ENCODE measurements around the gene MEX3B.
"Not testable (repeated sequence)": the region's sequence is repeated elsewhere in the genome, so short reads cannot be mapped to it uniquely, and the experiment has no call there.

MEX3B gene

DNA sequence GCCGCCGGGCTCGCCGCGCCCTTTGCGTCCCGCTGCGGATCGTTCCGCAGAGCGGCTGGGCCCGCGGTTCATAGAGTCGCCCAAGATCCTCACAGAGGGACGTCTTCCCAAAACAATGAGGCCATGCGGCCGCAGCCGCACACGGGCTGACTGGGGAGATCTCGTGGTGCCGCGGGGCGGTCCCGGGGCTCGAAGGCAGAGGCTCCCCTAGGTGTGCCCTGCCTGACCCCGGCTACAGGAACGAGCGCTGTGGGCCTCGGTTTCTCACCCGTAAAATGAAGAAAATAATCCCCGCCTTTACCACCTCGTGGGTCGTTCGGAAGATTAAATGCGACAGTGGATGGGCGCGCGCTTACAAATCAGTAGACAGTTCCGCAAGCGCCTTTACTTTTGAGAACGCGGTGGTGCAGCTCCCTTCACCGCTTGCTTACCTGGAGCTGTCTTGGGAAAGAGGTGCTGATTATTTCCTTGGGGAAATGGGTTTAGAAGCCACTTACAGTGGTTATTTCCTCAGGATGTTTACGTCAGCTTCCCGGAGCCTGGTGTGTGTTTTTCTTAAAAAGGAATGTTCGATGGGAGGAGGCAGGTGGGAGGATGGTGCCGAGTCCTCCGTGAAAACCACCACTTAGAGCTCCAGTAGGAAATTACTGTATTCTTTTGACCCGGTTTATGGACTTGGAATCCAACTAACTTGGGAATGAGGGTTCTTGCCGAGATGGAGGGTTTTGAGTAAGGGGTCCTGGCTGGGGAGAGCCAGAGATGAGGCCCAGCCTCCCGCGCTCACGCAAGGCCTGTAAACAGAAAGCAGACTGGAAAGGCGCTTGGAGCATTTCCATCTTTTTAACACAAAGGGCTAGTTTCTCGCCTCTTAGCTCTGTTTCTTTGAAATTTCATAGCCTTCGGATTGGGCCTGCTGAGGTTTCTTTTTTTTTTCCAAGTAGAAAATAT is 1.9 kb upstream of the MEX3B start:
- peak; percentile 9 for DNase-seq

DNA sequence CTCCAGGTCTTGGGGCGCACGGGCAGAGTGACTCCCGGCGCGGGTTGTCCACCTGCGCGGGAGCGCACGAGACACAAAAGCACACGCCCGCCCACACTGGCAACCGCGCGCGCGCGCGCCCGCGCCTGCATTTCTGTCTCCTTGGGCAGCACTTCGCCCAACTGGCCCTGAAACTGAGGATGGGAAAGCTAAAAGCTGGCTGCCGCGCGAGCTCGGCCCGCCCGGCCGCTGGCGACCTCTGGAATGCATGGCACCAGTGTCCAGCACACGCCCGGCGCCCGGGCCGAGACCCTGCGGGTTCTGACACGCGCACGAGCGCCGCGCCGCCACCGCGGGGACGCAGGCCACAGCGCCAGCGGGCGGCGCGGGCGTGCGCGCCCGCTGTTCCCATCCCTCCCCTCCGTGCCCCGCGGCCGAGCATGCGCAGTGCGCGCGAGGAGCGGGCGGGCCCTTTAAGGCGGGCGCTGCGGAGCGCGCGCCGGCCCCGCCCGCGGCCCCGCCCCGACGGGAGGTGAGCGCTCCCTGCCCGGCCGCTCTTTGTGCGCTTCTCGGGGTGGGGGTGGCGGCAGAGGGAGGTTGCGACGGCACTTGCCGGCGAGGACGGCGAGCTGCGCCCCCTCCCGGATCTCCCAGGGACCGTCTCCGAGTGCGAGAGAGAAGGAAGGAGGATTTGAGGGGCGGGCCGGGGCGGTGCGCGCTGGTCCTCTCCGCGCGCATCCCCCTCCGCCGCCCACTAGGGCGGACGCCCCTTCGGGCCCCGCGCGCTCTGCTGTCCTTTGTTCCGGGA is 1.0 kb upstream of the MEX3B start:
- peak; percentile 85 for DNase-seq

DNA sequence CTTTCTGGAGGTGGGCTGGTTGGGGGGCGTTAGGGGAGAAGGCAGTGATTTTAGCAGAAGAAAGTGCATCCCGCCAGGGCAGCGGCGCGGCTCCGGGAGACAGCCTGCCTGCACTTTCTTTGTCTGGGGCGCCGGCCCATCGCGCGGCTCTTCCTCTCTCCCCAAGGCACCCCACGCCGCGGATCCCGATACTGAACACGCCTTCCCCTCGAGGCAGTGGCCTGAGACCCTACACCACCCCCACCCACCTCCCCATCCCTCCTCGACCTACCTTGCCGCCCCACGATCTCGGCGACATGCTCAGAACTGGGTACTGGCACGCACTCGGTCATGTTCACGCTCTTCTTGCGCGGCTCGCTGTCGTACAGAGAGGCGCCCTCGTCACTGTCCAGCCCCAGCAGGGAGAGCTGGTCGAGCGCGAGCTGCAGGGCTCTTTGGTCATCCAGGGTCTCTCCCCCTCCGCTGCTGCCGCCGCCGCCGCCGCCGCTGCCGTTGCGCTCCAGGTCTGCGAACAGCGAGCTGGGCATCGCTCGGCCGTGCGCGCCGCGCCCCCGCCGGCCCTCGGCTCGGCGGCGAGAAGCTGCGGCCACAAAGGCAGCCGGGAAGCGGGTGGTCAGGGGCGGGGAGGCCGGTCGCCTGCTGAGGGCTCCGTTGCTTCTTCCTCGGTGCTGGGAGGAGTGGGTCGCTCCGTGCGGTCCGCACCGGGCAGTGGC is 483 bp downstream of the MEX3B start:
- DNase-seq: peak; percentile 5

DNA sequence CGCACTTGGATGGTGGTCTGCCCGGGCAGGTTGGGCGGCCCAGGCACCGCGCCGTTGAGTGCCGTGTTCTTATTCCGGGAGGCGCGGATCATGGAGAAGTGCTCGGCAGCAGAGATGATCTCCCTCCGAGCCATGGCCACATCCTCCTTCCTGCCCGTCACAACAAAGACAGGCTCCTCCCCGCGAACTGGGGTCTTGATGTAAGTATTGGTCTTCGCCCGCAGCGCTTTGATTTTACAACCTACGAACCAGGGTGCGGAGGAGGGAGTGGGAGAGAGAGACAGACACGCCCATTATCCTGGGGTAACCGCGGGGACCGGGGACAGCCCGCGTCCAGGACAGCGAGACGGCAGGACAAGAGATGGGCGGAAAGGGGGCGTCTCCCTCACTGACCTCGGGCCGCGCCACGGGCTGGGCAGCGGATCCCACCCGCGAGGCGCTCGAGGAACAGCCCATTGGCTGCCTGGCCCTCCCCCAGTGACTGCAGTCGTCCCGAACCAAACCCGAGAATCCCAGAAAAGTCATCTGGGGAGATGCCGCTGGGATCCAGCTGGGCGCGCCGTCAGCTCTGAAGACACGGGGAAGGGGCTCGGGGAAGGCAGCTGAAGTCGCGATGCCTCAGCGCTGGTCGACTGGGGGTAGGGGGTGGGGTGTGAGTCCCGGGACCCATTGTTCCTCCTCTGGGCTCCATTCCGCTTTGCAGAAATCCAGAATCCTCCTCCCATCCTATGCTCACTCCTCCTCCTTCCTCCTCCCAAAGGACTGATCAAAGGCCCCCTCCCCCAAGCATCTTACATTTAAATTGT is 1.2 kb downstream of the MEX3B start:
- DNase-seq: peak; percentile 29

DNA sequence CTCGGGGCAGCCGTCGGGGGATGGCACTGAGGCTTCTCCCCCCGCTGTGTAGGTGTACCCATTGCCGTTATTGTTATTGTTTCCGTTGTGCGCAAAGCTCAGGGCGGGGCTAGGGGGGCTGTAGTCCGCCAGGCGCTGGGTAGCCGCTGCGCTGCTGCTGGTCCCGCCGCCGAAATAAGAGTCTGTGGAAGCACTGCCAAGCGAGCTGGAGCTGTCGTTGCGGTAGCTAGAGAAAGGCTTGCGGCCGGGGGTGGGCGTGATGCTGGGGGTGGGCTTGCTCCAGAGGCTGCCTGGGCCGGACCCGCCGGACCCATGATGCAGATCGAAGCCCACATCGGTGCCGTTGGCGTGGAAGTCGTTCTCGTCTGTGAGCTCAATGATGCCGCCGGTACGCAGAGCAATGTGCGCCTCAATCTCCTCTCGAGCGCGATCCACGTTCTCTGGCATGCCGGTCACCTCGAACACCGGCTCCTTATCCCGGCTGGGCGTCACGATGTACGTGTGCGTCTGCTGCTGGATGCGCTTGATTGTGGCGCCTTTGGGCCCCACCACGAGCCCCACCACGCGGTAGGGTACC is 1.9 kb downstream of the MEX3B start:
- DNase-seq: no peak

DNA sequence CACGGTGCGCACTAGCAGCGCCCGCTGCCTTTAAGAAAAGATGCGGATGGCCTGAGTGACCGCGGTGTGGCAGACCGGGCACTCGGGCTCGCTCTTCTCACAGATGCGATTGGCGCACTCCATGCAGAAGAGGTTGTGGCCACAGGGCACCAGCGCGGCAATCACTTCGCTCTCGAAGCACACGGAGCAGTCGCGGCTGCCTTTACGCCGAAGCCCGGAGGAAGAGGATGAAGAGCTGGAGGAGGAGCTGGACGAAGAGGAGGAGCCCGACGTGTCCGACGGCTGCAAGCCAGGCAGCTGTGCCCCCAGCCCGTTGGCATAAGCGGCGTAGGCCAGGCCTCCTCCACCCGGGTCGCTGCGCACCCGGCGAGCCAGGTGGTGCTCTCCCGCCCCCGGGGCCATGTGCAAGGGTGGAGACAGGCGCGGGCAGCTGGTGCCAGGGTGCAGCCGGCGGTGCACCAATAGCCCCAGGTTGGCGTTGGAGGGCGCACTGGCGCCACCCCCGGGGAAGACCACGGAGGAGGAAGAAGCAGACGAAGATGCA is 2.6 kb downstream of the MEX3B start:
- DNase-seq: no peak

DNA sequence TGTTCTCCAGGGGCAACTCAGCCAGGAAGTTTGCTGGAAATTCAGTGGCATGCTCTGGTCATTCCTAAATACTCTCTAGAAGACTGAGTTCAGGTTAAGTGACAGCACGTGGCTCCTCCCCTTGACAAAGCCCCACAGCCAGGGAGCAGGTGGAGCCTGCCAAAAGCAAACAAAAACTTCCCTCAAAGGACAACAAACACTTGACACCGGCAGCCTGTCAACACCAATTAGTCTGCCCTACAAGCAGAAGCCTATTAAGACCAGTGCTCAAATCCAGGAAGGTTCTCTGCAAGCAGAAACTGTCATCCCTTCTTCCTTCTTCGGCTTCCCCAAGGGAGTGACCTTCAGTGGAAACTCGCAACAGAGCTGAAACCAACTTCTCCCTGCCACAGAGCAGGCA is 5.0 kb downstream of the MEX3B start:
- DNase-seq: no peak

DNA sequence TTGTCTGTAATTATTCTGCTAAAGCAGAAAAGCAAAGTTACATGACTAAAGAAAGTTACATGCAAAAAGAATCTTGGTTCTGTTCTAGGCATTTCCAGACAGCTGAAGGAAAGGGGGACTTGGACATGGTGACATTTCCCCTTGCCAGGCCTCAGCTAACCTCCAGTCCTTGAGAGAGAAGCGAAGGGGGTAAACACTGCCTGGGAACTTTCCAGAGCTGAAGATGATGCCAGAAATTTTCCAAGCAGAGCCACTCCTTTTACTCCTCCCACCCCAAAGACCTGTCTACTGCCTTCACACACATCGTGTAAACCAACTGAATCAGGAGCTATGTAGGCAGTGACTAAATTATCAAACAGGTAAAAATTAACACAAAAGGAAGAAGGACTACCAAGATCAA is 5.4 kb downstream of the MEX3B start:
- no peak for DNase-seq

DNA sequence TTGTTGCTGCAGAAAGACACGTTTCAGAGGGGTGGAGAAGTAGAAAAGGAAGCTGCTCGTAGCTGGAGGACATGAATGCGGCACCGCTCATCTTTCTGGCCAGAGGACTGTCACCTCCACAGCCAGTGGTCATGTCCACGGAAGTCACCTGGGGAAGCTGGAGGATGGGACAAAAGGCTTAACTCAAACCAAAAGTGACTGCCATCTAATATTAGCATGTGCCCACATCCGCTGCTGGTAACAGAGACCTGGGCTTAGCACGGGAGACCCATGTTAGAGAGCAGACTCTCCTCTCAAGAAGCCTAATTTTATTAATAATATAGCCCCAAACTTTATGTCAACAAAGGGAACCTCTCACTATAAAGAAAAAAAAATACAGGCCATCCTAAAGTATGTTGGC is 5.9 kb downstream of the MEX3B start:
- DNase-seq: no peak

DNA sequence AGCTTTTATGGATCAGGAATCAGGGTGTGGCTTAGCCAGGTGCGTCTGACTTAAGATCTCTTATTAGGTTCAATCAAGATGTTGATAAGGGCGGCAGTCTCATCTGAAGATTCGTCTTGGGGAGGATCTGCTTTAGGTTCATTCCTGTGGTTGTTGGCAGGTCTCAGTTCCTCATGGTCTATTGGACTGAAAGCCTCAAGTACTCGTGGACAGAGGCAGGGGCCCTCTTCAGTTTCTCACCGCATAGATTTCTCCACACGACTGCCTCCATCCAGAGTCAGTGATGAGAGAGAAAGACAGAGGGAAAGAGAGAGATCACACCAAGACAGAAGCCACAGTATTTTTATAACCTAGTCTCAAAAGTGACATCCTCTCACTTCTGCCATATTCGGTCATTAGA is 9.4 kb downstream of the MEX3B start:
- DNase-seq: no peak

DNA sequence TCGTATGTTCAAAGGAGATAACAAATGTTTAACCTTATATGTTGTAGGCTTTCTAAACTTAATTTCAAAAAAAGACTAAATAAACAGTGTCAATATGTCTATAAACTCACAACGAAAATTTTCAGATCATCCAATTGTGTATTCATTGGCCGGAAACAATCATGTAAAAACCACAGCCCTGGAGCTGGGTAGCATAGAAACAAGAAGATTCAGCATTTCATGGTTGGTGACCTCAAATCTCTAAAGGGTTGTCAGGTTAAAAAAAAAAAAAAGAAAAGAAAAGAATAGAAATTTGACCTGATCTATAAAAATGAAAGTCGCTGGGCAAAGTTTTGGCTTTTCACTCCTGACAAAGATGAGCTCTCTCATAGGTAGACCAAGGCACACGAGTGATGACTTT is 13.9 kb downstream of the MEX3B start:
- no peak for DNase-seq

DNA sequence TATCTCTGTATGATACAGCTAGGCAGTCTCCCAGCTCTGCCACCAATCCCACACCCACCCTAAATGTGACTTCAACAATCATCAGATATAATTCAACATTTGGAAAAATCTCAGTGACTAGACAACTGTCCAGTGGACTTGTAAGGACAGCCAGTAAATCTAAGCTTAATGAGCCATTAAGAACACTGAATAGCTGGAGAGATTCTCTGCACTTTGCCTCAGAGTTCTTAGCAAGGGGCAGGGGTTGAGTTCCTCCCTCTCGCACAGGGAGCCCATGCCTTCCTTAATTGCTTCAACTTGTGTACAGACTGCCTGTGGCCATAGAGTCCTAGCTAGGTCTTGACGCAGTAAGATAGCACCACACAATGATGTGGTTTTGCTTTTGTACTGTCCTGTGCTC is 15.6 kb downstream of the MEX3B start:
- DNase-seq: no peak

DNA sequence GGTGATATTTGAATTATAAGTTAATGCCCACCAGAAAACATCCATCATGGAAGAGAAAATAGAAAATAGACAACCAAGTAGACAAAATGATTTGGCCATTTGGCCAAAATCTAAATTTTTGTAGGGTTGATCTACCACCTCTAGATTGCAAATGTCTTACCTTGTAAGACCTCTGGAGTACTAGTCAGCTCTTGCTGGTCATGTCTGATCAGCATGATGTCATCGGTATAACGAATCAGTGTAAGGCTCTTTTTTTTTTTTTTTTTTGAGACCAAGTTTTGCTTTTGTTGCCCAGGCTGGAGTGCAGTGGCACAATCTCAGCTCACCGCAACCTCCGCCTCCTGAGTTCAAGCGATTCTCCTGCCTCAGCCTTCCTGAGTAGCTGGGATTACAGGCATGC is 17.7 kb downstream of the MEX3B start:
- DNase-seq: not testable (repeated sequence)

DNA sequence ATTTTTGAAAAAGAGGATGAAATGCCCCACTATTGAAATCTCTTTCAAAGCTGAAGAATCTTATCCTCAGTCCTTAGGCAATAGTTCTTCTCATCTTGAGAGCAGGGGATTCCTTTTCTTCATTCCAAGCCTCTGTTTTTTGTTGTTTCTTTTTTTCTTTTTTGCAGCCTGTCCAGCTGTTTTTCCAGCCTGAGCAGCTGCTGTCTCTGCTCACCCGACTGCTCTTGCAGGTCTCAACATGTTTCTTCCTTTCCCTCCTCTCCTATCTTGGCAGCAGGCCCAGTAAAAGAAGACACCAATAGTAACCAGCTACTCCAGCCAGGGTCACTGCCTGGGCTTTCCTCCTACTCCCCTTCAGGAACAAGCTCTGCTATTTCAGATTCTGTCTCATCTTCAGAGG is 23.8 kb downstream of the MEX3B start:
- no peak for DNase-seq

DNA sequence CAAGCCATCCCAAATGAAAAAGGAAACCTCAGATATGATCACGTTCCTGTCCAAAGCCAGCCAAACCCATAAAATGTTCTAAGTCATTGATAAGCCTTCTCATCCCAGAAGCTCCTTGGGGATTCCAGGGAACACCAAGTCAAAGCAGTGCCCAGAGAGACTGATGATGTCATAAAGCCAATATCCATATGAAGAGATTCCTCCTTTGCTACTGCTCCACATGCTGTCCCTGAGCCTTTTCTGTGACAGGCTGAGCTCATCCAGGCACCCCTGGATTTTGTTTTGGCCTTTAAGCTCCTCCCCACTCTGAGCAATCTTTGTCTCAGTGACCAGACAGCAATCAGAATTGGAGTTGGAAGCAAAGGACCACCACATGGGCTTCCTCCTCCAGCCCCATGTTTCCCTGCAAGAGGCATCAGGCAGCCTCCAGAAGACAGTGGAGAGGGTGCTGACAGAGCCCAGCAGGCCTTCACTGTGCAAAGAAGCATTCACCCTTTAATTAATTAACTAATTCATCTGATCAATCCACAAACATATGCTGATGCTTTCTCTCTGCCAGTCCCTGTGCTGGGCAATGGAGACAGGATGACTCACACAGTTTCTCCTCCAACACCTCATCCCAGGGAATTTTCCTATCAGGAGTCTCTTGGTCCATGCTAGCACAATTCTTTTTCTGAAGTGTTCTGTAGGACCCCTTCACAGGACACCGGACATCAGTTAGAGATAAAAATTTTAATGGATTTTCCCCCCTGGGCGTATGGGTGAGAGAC is 25.0 kb downstream of the MEX3B start:
- no peak for DNase-seq

DNA sequence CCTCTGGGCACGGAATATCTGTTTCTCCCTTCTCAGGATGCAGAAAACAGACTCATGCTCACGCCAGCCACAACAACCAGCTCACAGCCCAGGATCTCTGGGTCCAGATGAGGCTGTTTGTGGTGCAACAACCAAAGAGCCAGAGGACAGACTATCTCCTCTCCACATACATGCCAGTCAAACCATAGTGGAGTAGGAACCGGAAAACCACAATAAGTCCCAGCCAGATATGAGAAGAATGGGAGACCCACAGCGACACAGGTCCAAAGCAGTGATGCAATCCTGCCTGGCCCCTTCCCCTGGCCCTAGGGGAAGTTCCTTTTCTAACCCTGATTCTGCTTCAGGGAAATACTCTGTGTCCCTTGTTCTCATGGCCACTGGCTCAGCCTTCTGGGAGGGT is 27.6 kb downstream of the MEX3B start:
- no peak for DNase-seq

DNA sequence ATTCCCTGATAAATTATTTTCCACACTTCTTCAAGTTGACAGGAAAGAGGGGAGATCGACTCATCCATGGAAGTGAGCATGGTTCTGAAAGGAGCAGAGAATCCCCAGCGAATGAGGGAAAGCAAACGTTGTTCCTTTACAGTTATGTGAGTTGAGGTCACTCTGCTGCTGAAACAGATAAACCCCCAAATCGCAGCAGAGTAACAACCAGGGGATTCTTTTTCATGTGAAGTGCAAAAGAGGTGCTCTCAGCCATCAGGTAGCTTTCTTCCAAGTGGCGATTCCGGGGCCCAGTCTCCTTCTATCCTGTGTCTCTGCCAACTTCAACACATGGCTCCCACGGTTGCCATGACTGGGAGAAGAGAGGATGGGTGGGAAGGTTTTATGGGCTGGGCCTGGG is 28.2 kb downstream of the MEX3B start:
- DNase-seq: no peak

DNA sequence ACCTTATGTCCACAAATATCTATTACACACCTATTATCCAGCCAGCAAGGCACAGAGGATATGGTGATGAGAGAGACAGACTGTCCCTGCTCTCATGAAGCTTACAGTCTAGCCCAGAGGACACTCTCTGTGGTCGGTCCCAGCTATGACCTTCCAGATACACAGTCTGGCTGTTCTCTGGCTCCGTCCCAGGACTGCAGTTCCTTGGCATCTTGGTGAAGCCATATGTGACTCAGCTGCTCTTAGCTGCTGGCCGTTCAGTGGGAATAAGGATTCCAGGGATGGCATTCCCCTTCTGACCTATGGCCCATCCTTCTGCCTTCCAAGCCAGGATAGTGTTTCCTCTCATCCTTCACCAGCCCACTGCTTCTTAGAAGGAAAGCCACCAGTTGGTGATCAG is 30.8 kb downstream of the MEX3B start:
- no peak for DNase-seq

DNA sequence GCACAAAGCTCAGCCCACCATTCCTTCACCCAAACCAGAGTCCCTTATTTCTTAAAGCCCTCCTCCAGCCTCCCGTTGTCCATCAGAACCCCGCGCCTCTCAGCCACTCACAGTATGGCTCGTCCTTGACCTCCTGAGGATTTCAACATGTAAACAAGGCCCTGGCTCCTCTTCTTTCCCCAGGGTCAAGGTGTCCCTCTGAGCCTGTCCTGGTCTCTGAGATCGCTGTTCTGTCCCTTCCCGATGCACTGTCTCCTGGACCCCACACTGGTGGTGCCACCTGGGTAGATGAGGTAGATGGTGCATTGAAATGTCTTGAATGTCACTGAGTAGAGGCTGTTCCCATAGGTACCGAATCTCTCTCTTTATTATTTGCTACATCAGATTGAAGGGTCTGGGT is 32.9 kb downstream of the MEX3B start:
- DNase-seq: no peak

DNA sequence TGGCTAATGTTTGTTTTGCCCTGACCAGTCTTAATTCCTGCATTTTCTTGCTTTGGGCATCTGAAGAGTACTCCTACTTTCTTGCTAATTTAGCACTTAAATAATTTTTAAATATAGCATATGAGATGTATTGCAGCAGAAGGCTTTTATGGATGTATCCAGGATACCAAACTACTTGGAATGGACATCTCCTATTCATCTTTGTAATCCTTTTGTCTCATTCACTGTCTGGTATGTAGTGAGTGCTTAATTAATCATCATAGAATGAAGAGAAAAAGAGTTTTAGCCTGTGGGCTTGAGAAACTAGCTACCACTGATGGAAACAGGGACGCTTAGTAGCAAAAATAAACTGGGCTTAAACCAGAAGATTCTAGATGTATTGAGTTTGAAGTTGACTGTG is 40.6 kb downstream of the MEX3B start:
- DNase-seq: no peak

DNA sequence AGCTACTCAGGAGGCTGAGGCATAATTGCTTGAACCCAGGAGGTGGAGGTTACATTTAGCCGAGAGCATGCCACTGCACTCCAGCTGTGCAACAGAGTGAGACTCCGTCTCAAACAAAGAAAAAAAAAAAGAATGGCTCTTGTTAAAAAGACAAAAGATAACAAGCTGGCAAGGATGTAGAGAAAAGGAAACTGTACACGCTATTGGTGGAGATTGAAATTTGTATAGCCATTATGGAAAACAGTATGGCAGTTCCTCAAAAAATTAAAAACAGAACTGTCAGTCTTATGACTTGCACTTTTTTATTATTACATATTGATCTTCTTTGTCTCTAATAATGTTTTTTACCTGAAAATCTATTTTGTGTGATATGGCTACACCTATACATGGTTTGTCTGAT is 41.9 kb downstream of the MEX3B start:
- no peak for DNase-seq

Data from activated gamma-delta T cell treated with Interleukin-2 at 50 U/mL for 16 hours (primary cell).